ENCODE results near the gene SYNJ2. TPM values are rescaled to one million over a fixed set of nuclear protein-coding genes. Genes with fewer than 3 reads are reported as not detected.

Gene SYNJ2
- polyA plus RNA-seq, 1 donor from 2014 or later, result 0.12 TPM

GRCh38 chr6:158111987-158112386 is 130.3 kb downstream of the SYNJ2 start:
- H3K4me2 ChIP-seq (ENCODE audit: low read length), result no peak overlapping the region
- no peak overlapping the region for H3K4me3 ChIP-seq (ENCODE audit: low read length)
- H3K36me3 ChIP-seq (ENCODE audit: insufficient read depth, low read length), result peaks cover 8% of the 10 kb centered on the region
- no peaks in the 10 kb centered on the region for H3F3A ChIP-seq (ENCODE audit: insufficient read depth, low read length, poor library complexity, severe bottlenecking)
- H4K20me1 ChIP-seq (ENCODE audit: insufficient read depth), result no peaks in the 10 kb centered on the region
- H3K9me3 ChIP-seq (ENCODE audit: low read length), result no peaks in the 10 kb centered on the region
- H3K9ac ChIP-seq (ENCODE audit: low read length), result no peak overlapping the region
- no peak overlapping the region for H2AFZ ChIP-seq (ENCODE audit: low read depth, low read length)
- TF ChIP-seq POLR2AphosphoS5 (IDR thresholded peaks at IDR 0.05) (no peak), EP300 (conservative IDR thresholded peaks at IDR 0.05; ENCODE audit: poor library complexity, severe bottlenecking) (no peak), SMC3 (conservative IDR thresholded peaks at IDR 0.05; ENCODE audit: poor library complexity) (no peak), MXI1 (conservative IDR thresholded peaks at IDR 0.05; ENCODE audit: poor library complexity, severe bottlenecking) (no peak), RAD21 (conservative IDR thresholded peaks at IDR 0.05) (no peak), EZH2 (IDR thresholded peaks at IDR 0.05; ENCODE audit: borderline replicate concordance, insufficient read depth, low read length, poor library complexity, severe bottlenecking) (no peak), TAF1 (IDR thresholded peaks at IDR 0.05; ENCODE audit: low read depth) (no peak), REST (IDR thresholded peaks at IDR 0.05; ENCODE audit: borderline replicate concordance) (no peak), CTCF (IDR thresholded peaks at IDR 0.05; ENCODE audit: poor library complexity, severe bottlenecking) (no peak)
- H3K79me2 ChIP-seq (replicated peaks; ENCODE audit: insufficient read depth, low read length), result no peaks in the 10 kb centered on the region
- H3K27ac ChIP-seq (ENCODE audit: low read length), result no peak overlapping the region
- no peaks in the 10 kb centered on the region for H3K9me2 ChIP-seq (ENCODE audit: insufficient read depth, low read length)
- no peaks in the 10 kb centered on the region for H3K27me3 ChIP-seq (ENCODE audit: insufficient read depth, low read depth, low read length)

GRCh38 chr6:158113802-158114201 is 132.1 kb downstream of the SYNJ2 start:
- Histone ChIP-seq H3K9me3 (ENCODE audit: low read length) (no peaks in the 10 kb centered on the region), H3K79me2 (replicated peaks; ENCODE audit: insufficient read depth, low read length) (no peaks in the 10 kb centered on the region), H3K36me3 (ENCODE audit: insufficient read depth, low read length) (peaks cover 14% of the 10 kb centered on the region), H3F3A (ENCODE audit: insufficient read depth, low read length, poor library complexity, severe bottlenecking) (no peaks in the 10 kb centered on the region), H3K4me3 (ENCODE audit: low read length) (no peak overlapping the region), H3K9ac (ENCODE audit: low read length) (no peak overlapping the region), H3K27me3 (ENCODE audit: insufficient read depth, low read depth, low read length) (no peaks in the 10 kb centered on the region), H3K9me2 (ENCODE audit: insufficient read depth, low read length) (no peaks in the 10 kb centered on the region), H4K20me1 (ENCODE audit: insufficient read depth) (no peaks in the 10 kb centered on the region), H3K27ac (ENCODE audit: low read length) (no peak overlapping the region), H3K4me2 (ENCODE audit: low read length) (no peak overlapping the region), H2AFZ (ENCODE audit: low read depth, low read length) (no peak overlapping the region)
- TF ChIP-seq SMC3 (conservative IDR thresholded peaks at IDR 0.05; ENCODE audit: poor library complexity), result no peak
- no peak for TF ChIP-seq RAD21 (conservative IDR thresholded peaks at IDR 0.05)
- TF ChIP-seq MXI1 (conservative IDR thresholded peaks at IDR 0.05; ENCODE audit: poor library complexity, severe bottlenecking), result no peak
- TF ChIP-seq EZH2 (IDR thresholded peaks at IDR 0.05; ENCODE audit: borderline replicate concordance, insufficient read depth, low read length, poor library complexity, severe bottlenecking), result no peak
- no peak for TF ChIP-seq REST (IDR thresholded peaks at IDR 0.05; ENCODE audit: borderline replicate concordance)
- TF ChIP-seq TAF1 (IDR thresholded peaks at IDR 0.05; ENCODE audit: low read depth), result no peak
- TF ChIP-seq CTCF (IDR thresholded peaks at IDR 0.05; ENCODE audit: poor library complexity, severe bottlenecking), result no peak
- TF ChIP-seq EP300 (conservative IDR thresholded peaks at IDR 0.05; ENCODE audit: poor library complexity, severe bottlenecking), result no peak
- no peak for TF ChIP-seq POLR2AphosphoS5 (IDR thresholded peaks at IDR 0.05)

All from neural cell (in vitro differentiated cells).